Liver (tissue), 9 donors: ENCODE data around the gene RPL31. TPM values are rescaled to one million over a fixed set of nuclear protein-coding genes. Genes with fewer than 3 reads are reported as not detected.

ENCODE experiments used
- DNase-seq: peaks from one replicate; pipeline ENCODE4 v3.0.0-alpha.2; 2017; ENCODE audit warnings: low spot score
- H3K27ac ChIP-seq, 2 donors: one replicate each; pipeline ENCODE4 v1.7.0; 2013; ENCODE audit warnings: inconsistent platforms in 2 of 2, low read length in 2 of 2, control low read depth in 1 of 2, low read depth in 1 of 2, mild to moderate bottlenecking in 1 of 2
- H3K27me3 ChIP-seq, 4 donors: one replicate each; pipeline versions ENCODE4 v1.6.1 to v1.7.0; 2013; ENCODE audit warnings: low read length in 3 of 4, inconsistent platforms in 1 of 4, mild to moderate bottlenecking in 1 of 4, moderate library complexity in 1 of 4; ENCODE audit not compliant: control insufficient read depth in 4 of 4, insufficient read depth in 4 of 4
- H3K36me3 ChIP-seq, 4 donors: one replicate each; pipeline versions ENCODE4 v1.6.1 to v1.7.0; 2013; ENCODE audit warnings: low read length in 3 of 4, mild to moderate bottlenecking in 3 of 4, low read depth in 1 of 4, moderate library complexity in 1 of 4; ENCODE audit not compliant: control insufficient read depth in 4 of 4, insufficient read depth in 3 of 4
- H3K4me1 ChIP-seq, 4 donors: one replicate each; pipeline versions ENCODE4 v1.6.1 to v1.7.0; 2013; ENCODE audit warnings: low read length in 3 of 4, mild to moderate bottlenecking in 3 of 4, moderate library complexity in 1 of 4; ENCODE audit not compliant: control insufficient read depth in 4 of 4, insufficient read depth in 4 of 4
- H3K4me3 ChIP-seq, 3 donors: one replicate each; pipeline versions ENCODE4 v1.6.1 to v1.7.0; 2013; ENCODE audit warnings: low read length in 3 of 3, control low read depth in 1 of 3, low read depth in 1 of 3, mild to moderate bottlenecking in 1 of 3
- H3K9ac ChIP-seq, 2 donors: one replicate each; pipeline ENCODE4 v1.7.0; 2013; ENCODE audit warnings: low read length in 2 of 2, mild to moderate bottlenecking in 2 of 2, moderate library complexity in 2 of 2, control low read depth in 1 of 2, low read depth in 1 of 2
- H3K9me3 ChIP-seq, 4 donors: one replicate each; pipeline versions ENCODE4 v1.6.1 to v1.7.0; 2013; ENCODE audit warnings: low read length in 3 of 4; ENCODE audit not compliant: control insufficient read depth in 4 of 4
- EGR1 ChIP-seq, 2 donors: IDR thresholded peaks; 2 replicates each; pipeline ENCODE4 v1.6.1; 2016 to 2018; ENCODE audit warnings: antibody characterized with exemption in 2 of 2, low read depth in 2 of 2
- FOXA1 ChIP-seq: IDR thresholded peaks from 2 replicates; pipeline ENCODE4 v1.6.1; 2016; ENCODE audit warnings: antibody characterized with exemption
- FOXA2 ChIP-seq: IDR thresholded peaks from 2 replicates; pipeline ENCODE4 v1.6.1; 2016; ENCODE audit warnings: antibody characterized with exemption
- GABPA ChIP-seq, 2 donors: IDR thresholded peaks in 1 of 2; conservative IDR thresholded peaks in 1 of 2; 2 replicates each; pipeline ENCODE4 v1.6.1; 2016; ENCODE audit warnings: antibody characterized with exemption in 2 of 2, mild to moderate bottlenecking in 1 of 2, moderate library complexity in 1 of 2
- HNF4A ChIP-seq, 2 donors: conservative IDR thresholded peaks; 2 replicates each; pipeline ENCODE4 v1.6.1; 2016; ENCODE audit warnings: antibody characterized with exemption in 2 of 2, mild to moderate bottlenecking in 2 of 2
- HNF4G ChIP-seq: IDR thresholded peaks from 2 replicates; pipeline ENCODE4 v1.6.1; 2016; ENCODE audit warnings: antibody characterized with exemption
- JUND ChIP-seq, 2 donors: IDR thresholded peaks; 2 replicates each; pipeline ENCODE4 v1.6.1; 2016; ENCODE audit warnings: antibody characterized with exemption in 2 of 2
- NR2F2 ChIP-seq: IDR thresholded peaks from 2 replicates; pipeline ENCODE4 v1.6.1; 2016; ENCODE audit warnings: antibody characterized with exemption
- RAD21 ChIP-seq, 2 donors: IDR thresholded peaks; 2 replicates each; pipeline ENCODE4 v1.6.1; 2016; ENCODE audit warnings: antibody characterized with exemption in 2 of 2, mild to moderate bottlenecking in 2 of 2
- RXRA ChIP-seq, 2 donors: IDR thresholded peaks; 2 replicates each; pipeline ENCODE4 v1.6.1; 2017 to 2018; ENCODE audit warnings: antibody characterized with exemption in 2 of 2, mild to moderate bottlenecking in 1 of 2
- SP1 ChIP-seq: IDR thresholded peaks from 2 replicates; pipeline ENCODE4 v1.6.1; 2018; ENCODE audit warnings: antibody characterized with exemption, mild to moderate bottlenecking
- TAF1 ChIP-seq: conservative IDR thresholded peaks from 2 replicates; pipeline ENCODE4 v1.6.1; 2016; ENCODE audit warnings: antibody characterized with exemption, mild to moderate bottlenecking
- YY1 ChIP-seq: IDR thresholded peaks from 2 replicates; pipeline ENCODE4 v1.6.1; 2016; ENCODE audit warnings: antibody characterized with exemption, mild to moderate bottlenecking
- WGBS: extraction: QIAGEN DNeasy Blood & Tissue Kit; methylation state at CpG from one replicate; pipeline ENCODE4 v1.1.7; 2013; 5-methylcytosine and 5-hydroxymethylcytosine counted together
- polyA plus RNA-seq, 2 donors: library from polyadenylated mRNA; stranded (reverse) in 1 of 2; unstranded in 1 of 2; fragments of 200-250 nt in 1 of 2; fragments of >200 nt in 1 of 2; fragmentation: Nextera tagmentation in 1 of 2; extraction: Ambion mirVana in 1 of 2; gene quantifications; one replicate each; pipeline versions ENCODE4 v1.2.1 to v1.2.3, GENCODE V29; 2013 to 2015
- total RNA-seq, 2 donors: library from RNA; depleted of rRNA; stranded (reverse); fragments of >200 nt; gene quantifications; one replicate each; pipeline ENCODE4 v1.2.3, GENCODE V29; 2014
- TF ChIP-seq, protein P1 (sequence below): fragments of 150-350 bp; IDR thresholded peaks from 2 replicates; pipeline ENCODE4 v1.5.1; 2017; ENCODE audit warnings: improper control_type of control experiment, low read depth, low read length; ENCODE audit not compliant: missing input control
- TF ChIP-seq, protein P2 (sequence below): IDR thresholded peaks from 2 replicates; pipeline ENCODE4 v1.6.1; 2016; ENCODE audit warnings: antibody characterized with exemption, mild to moderate bottlenecking
- TF ChIP-seq, protein P3 (sequence below): IDR thresholded peaks from 2 replicates; pipeline ENCODE4 v1.6.1; 2016; ENCODE audit warnings: antibody characterized with exemption
- TF ChIP-seq, protein P4 (sequence below): IDR thresholded peaks from 2 replicates; pipeline ENCODE4 v1.6.1; 2016; ENCODE audit warnings: antibody characterized with exemption
- TF ChIP-seq, protein P5 (sequence below): IDR thresholded peaks from 2 replicates; pipeline ENCODE4 v1.6.1; 2016; ENCODE audit warnings: antibody characterized with exemption
- donor health status: healthy.
- donor health status: healthy.
- donor health status: healthy.
- donor health status: healthy.
- donor health status: healthy.

The RPL31 gene
- total and polyA plus RNA-seq, 4 donors = 220 to 1,995 (median 581) TPM

DNA sequence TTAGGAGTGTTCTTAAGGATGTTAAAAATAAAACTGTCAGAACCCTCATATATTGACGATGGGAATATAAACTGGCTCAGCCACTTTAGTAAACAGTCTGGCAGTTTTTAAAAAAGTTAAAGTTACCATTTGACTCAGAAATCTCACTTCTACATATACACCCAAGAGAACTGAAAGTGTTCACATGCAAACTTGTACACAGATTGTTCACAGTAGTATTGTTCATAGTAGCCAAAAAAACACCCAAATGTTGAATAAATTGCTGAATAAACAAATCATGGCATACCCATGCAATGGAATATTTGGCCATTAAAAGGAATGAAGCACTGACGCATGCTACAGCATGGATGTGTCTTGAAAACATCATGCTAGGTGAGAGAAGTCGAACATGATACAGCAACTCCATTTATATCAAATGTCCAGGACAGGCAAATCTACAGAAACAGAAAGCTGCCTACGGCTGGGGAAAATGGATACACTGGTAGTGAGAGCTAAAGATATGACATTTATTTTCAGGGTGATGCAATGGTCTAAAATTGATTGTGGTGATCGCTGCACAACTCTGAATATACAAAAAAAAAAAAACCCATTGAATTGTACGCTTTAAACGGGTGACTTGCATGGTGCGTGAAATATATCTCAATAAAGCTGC is 10.1 kb downstream of the RPL31 start:
- TF ChIP-seq EGR1 (IDR thresholded peaks at IDR 0.05; ENCODE audit: low read depth in 2 of 2) (no peak), JUND (IDR thresholded peaks at IDR 0.05) (no peak), FOXA2 (no peak), NR2F2 (no peak), SP1 (no peak), TAF1 (no peak), RAD21 (IDR thresholded peaks at IDR 0.05) (no peak), HNF4A (conservative IDR thresholded peaks at IDR 0.05) (no peak), GABPA (IDR thresholded peaks at IDR 0.05 in 1 of 2, conservative IDR thresholded peaks at IDR 0.05 in 1 of 2) (no peak), RXRA (IDR thresholded peaks at IDR 0.05) (no peak), HNF4G (no peak), YY1 (no peak), FOXA1 (no peak)
- TF ChIP-seq, protein P1, sequence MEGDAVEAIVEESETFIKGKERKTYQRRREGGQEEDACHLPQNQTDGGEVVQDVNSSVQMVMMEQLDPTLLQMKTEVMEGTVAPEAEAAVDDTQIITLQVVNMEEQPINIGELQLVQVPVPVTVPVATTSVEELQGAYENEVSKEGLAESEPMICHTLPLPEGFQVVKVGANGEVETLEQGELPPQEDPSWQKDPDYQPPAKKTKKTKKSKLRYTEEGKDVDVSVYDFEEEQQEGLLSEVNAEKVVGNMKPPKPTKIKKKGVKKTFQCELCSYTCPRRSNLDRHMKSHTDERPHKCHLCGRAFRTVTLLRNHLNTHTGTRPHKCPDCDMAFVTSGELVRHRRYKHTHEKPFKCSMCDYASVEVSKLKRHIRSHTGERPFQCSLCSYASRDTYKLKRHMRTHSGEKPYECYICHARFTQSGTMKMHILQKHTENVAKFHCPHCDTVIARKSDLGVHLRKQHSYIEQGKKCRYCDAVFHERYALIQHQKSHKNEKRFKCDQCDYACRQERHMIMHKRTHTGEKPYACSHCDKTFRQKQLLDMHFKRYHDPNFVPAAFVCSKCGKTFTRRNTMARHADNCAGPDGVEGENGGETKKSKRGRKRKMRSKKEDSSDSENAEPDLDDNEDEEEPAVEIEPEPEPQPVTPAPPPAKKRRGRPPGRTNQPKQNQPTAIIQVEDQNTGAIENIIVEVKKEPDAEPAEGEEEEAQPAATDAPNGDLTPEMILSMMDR = no peak
- TF ChIP-seq, protein P2, sequence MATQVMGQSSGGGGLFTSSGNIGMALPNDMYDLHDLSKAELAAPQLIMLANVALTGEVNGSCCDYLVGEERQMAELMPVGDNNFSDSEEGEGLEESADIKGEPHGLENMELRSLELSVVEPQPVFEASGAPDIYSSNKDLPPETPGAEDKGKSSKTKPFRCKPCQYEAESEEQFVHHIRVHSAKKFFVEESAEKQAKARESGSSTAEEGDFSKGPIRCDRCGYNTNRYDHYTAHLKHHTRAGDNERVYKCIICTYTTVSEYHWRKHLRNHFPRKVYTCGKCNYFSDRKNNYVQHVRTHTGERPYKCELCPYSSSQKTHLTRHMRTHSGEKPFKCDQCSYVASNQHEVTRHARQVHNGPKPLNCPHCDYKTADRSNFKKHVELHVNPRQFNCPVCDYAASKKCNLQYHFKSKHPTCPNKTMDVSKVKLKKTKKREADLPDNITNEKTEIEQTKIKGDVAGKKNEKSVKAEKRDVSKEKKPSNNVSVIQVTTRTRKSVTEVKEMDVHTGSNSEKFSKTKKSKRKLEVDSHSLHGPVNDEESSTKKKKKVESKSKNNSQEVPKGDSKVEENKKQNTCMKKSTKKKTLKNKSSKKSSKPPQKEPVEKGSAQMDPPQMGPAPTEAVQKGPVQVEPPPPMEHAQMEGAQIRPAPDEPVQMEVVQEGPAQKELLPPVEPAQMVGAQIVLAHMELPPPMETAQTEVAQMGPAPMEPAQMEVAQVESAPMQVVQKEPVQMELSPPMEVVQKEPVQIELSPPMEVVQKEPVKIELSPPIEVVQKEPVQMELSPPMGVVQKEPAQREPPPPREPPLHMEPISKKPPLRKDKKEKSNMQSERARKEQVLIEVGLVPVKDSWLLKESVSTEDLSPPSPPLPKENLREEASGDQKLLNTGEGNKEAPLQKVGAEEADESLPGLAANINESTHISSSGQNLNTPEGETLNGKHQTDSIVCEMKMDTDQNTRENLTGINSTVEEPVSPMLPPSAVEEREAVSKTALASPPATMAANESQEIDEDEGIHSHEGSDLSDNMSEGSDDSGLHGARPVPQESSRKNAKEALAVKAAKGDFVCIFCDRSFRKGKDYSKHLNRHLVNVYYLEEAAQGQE = no peak
- TF ChIP-seq, protein P3, sequence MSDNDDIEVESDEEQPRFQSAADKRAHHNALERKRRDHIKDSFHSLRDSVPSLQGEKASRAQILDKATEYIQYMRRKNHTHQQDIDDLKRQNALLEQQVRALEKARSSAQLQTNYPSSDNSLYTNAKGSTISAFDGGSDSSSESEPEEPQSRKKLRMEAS = no peak
- TF ChIP-seq, protein P4, sequence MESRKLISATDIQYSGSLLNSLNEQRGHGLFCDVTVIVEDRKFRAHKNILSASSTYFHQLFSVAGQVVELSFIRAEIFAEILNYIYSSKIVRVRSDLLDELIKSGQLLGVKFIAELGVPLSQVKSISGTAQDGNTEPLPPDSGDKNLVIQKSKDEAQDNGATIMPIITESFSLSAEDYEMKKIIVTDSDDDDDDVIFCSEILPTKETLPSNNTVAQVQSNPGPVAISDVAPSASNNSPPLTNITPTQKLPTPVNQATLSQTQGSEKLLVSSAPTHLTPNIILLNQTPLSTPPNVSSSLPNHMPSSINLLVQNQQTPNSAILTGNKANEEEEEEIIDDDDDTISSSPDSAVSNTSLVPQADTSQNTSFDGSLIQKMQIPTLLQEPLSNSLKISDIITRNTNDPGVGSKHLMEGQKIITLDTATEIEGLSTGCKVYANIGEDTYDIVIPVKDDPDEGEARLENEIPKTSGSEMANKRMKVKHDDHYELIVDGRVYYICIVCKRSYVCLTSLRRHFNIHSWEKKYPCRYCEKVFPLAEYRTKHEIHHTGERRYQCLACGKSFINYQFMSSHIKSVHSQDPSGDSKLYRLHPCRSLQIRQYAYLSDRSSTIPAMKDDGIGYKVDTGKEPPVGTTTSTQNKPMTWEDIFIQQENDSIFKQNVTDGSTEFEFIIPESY = no peak
- TF ChIP-seq, protein P5, sequence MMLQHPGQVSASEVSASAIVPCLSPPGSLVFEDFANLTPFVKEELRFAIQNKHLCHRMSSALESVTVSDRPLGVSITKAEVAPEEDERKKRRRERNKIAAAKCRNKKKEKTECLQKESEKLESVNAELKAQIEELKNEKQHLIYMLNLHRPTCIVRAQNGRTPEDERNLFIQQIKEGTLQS = no peak
- H3K27ac ChIP-seq = no peak overlapping the region
- no peaks in the 10 kb centered on the region for H3K27me3 ChIP-seq
- WGBS = 55% methylated on average over 8 of the region's 8 CpGs
- H3K4me1 ChIP-seq = peaks cover 0 to 3% (median 0%) of the 10 kb centered on the region in 4 donors
- no peak overlapping the region for H3K9ac ChIP-seq
- peaks cover 6 to 35% (median 22%) of the 10 kb centered on the region in 4 donors for H3K36me3 ChIP-seq
- no peak for DNase-seq
- H3K4me3 ChIP-seq = no peak overlapping the region
- H3K9me3 ChIP-seq = no peaks in the 10 kb centered on the region
